Astrocyte (in vitro differentiated cells and primary cell): Measurements from ENCODE around the gene HACE1.

Source experiments
- EZH2 ChIP-seq: IDR thresholded peaks from 2 replicates; pipeline ENCODE4 v1.6.1; 2012; ENCODE audit warnings: mild to moderate bottlenecking, low read length, inconsistent platforms; ENCODE audit not compliant: insufficient read depth
- TF ChIP-seq, protein P1 (sequence below): IDR thresholded peaks from 2 replicates; pipeline ENCODE4 v1.5.1; 2011; ENCODE audit warnings: low read depth, mild to moderate bottlenecking, inconsistent platforms, low read length, moderate library complexity; ENCODE audit not compliant: insufficient read depth

DNA sequence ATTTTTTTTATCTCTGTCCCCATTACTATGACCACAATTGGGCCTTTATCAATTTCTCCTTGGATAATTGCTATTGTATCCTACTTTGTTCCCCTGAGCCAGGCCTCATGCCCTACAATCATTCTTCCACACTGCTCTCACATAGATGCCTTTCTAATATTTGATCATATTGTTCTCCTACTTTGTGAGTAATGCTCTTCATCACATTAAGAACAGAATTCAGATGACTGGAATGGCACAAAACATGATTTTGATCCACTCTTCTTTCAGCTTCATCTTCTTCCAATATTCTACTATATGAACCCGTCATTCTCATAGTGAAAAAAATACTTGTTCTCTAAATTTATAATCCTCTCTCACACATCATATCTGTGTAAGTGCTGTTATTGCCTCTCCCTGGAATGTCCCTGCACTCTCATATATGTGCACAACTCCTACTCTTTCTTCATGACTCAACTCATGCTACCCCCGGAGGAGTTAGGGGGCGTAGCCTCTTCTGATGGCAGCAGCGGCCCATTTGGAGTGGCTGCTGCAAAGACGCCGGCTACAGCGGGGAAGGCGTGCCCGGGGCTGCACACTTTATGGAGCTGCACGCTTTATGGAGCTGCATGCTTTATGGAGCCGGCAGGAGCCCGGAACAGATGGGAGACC, 25.3 kb upstream of the HACE1 start:
- TF ChIP-seq EZH2, result no peak
- TF ChIP-seq, protein P1, sequence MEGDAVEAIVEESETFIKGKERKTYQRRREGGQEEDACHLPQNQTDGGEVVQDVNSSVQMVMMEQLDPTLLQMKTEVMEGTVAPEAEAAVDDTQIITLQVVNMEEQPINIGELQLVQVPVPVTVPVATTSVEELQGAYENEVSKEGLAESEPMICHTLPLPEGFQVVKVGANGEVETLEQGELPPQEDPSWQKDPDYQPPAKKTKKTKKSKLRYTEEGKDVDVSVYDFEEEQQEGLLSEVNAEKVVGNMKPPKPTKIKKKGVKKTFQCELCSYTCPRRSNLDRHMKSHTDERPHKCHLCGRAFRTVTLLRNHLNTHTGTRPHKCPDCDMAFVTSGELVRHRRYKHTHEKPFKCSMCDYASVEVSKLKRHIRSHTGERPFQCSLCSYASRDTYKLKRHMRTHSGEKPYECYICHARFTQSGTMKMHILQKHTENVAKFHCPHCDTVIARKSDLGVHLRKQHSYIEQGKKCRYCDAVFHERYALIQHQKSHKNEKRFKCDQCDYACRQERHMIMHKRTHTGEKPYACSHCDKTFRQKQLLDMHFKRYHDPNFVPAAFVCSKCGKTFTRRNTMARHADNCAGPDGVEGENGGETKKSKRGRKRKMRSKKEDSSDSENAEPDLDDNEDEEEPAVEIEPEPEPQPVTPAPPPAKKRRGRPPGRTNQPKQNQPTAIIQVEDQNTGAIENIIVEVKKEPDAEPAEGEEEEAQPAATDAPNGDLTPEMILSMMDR, result no peak
